Measurements from ENCODE around the gene GIPC3. TPM values are rescaled to one million over a fixed set of nuclear protein-coding genes. Genes with fewer than 3 reads are reported as not detected.
A peak's percentile ranks its signal among the peaks of the same experiment; 100 is the strongest.

Gene GIPC3
- total RNA-seq, 5 donors from 2014 or later (not counting 1 experiment from before 2014, with no cell fraction given) = 1.5 to 4.3 (median 2.7) TPM

GRCh38 chr19:3555653-3556422, 29.4 kb upstream of the GIPC3 start:
- H3K4me3 Mint-ChIP-seq = peak overlapping the region; percentile 89 to 99 (median 98)
- peak overlapping the region; percentile 47 for H3K27ac ChIP-seq (ENCODE audit: low read length)
- CTCF ChIA-PET = interaction anchor here (0.6 to 1.1 kb wide), 3 partner anchors 11 to 33 kb away, joined by 3 to 5 read pairs (median 4); no protein-coding TSS in a partner anchor
- no peaks in the 10 kb centered on the region for H3K36me3 Mint-ChIP-seq
- peak overlapping the region; percentile 68 to 78 for H3K4me3 ChIP-seq (ENCODE audit: control insufficient read depth in 1 of 2, extremely low read depth in 1 of 2, low read length in 1 of 2)
- H3K27me3 ChIP-seq (replicated peaks in 1 of 2; ENCODE audit: control insufficient read depth in 2 of 2, extremely low read depth in 1 of 2, insufficient read depth in 2 of 2, low read length in 1 of 2) = no peaks in the 10 kb centered on the region
- POLR2A ChIA-PET = interaction anchor here in 1 of 2 donors (1.1 kb wide), 1 partner anchor 11 kb away, joined by 3 read pairs; no protein-coding TSS in a partner anchor
- H3K4me1 Mint-ChIP-seq = peaks cover 43 to 50% (median 49%) of the 10 kb centered on the region in 3 donors
- ATAC-seq (replicated peaks in 1 of 4) (no peak), DNase-seq (no peak)
- H3K27ac Mint-ChIP-seq = peak overlapping the region; percentile 97
- WGBS (ENCODE audit: insufficient coverage) = 55% methylated on average over 5 of the region's 15 CpGs
- peaks cover 7 to 69% of the 10 kb centered on the region in 2 experiments for H3K4me1 ChIP-seq (ENCODE audit: control insufficient read depth in 1 of 2, extremely low read depth in 1 of 2, insufficient read depth in 2 of 2, low read length in 2 of 2)
- peaks cover 2% of the 10 kb centered on the region in 2 donors for H3K36me3 ChIP-seq (ENCODE audit: control insufficient read depth in 2 of 2, extremely low read depth in 1 of 2, insufficient read depth in 1 of 2, low read length in 1 of 2)
- H3K27me3 Mint-ChIP-seq = no peaks in the 10 kb centered on the region
- H3K9me3 ChIP-seq = no peaks in the 10 kb centered on the region
- H3K9me3 Mint-ChIP-seq = no peaks in the 10 kb centered on the region

DNA sequence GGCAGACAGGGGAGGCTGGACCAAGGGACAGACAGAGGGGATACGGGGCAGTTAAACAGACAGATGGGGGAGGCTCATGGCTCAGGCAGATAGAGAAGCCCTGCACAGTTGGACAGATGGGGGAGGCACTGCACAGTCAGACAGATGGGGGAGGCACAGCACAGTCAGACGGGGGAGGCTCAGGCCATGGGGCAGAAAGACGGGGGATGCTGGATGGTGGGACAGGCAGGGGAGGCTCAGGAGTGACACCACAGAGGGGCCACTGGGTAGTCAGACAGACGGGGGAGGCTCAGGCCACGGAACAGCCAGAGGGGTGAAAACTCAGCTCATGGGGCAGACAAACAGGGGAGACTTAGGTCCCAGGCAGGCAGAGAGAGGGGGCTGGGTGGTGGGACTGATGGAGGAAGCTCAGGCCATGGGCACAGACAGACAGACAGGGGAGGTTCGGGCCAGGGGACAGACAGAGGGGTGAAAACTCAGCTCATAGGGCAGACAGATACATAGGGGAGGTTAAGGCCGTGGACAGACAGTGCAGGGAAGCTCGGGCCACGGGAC, 28.8 kb upstream of the GIPC3 start:
- H3K27ac ChIP-seq (ENCODE audit: low read length) = peak overlapping the region; percentile 47
- H3K27me3 ChIP-seq (replicated peaks in 1 of 2; ENCODE audit: control insufficient read depth in 2 of 2, extremely low read depth in 1 of 2, insufficient read depth in 2 of 2, low read length in 1 of 2) = no peaks in the 10 kb centered on the region
- ATAC-seq (replicated peaks in 1 of 4) = no peak
- 13% methylated on average over 9 of the region's 9 CpGs for WGBS (ENCODE audit: insufficient coverage)
- CTCF ChIA-PET = interaction anchor here (0.6 to 1.1 kb wide), 5 partner anchors 11 to 1235 kb away, joined by 3 to 5 read pairs (median 4); partner anchors contain the start of gene FEM1A (in 1 of the 2)
- Mint-ChIP-seq H3K27ac (peak overlapping the region; percentile 91 to 97), H3K36me3 (no peaks in the 10 kb centered on the region), H3K4me1 (peaks cover 41 to 49% (median 46%) of the 10 kb centered on the region in 3 donors), H3K9me3 (no peaks in the 10 kb centered on the region), H3K4me3 (peak overlapping the region; percentile 89 to 99 (median 98)), H3K27me3 (no peaks in the 10 kb centered on the region)
- H3K4me1 ChIP-seq (ENCODE audit: control insufficient read depth in 1 of 2, extremely low read depth in 1 of 2, insufficient read depth in 2 of 2, low read length in 2 of 2) = peaks cover 7 to 63% of the 10 kb centered on the region in 2 experiments
- DNase-seq = no peak
- peak overlapping the region; percentile 68 to 78 for H3K4me3 ChIP-seq (ENCODE audit: control insufficient read depth in 1 of 2, extremely low read depth in 1 of 2, low read length in 1 of 2)
- no peaks in the 10 kb centered on the region for H3K36me3 ChIP-seq (ENCODE audit: control insufficient read depth in 2 of 2, extremely low read depth in 1 of 2, insufficient read depth in 1 of 2, low read length in 1 of 2)
- POLR2A ChIA-PET = interaction anchor here in 1 of 2 donors (1.1 kb wide), 1 partner anchor 12 kb away, joined by 3 read pairs; no protein-coding TSS in a partner anchor
- no peaks in the 10 kb centered on the region for H3K9me3 ChIP-seq

- ATAC-seq (replicated peaks in 1 of 4) (peak; percentile 28 to 44 (median 32)), DNase-seq (peak in 29 of 35 experiments; percentile 23 to 74 (median 43))
- peak overlapping the region; percentile 91 to 97 for H3K27ac Mint-ChIP-seq
- H3K27me3 ChIP-seq (replicated peaks in 1 of 2; ENCODE audit: control insufficient read depth in 2 of 2, extremely low read depth in 1 of 2, insufficient read depth in 2 of 2, low read length in 1 of 2) = no peaks in the 10 kb centered on the region
- no peaks in the 10 kb centered on the region for H3K27me3 Mint-ChIP-seq
- peak overlapping the region; percentile 47 for H3K27ac ChIP-seq (ENCODE audit: low read length)
- H3K36me3 Mint-ChIP-seq = no peaks in the 10 kb centered on the region
- POLR2A ChIA-PET = interaction anchor here in 1 of 2 donors (1.1 kb wide), 1 partner anchor 12 kb away, joined by 3 read pairs; no protein-coding TSS in a partner anchor
- 0% methylated on average over 60 of the region's 60 CpGs for WGBS (ENCODE audit: insufficient coverage)
- no peaks in the 10 kb centered on the region for H3K9me3 ChIP-seq
- peaks cover 38 to 44% (median 42%) of the 10 kb centered on the region in 3 donors for H3K4me1 Mint-ChIP-seq
- peaks cover 7 to 58% of the 10 kb centered on the region in 2 experiments for H3K4me1 ChIP-seq (ENCODE audit: control insufficient read depth in 1 of 2, extremely low read depth in 1 of 2, insufficient read depth in 2 of 2, low read length in 2 of 2)
- no peaks in the 10 kb centered on the region for H3K36me3 ChIP-seq (ENCODE audit: control insufficient read depth in 2 of 2, extremely low read depth in 1 of 2, insufficient read depth in 1 of 2, low read length in 1 of 2)
- CTCF ChIA-PET = interaction anchor here (0.6 to 1.1 kb wide), 4 partner anchors 12 to 1234 kb away, joined by 4 to 5 read pairs (median 4); partner anchors contain the start of gene FEM1A (in 1 of the 2)
- peak overlapping the region; percentile 89 to 99 (median 98) for H3K4me3 Mint-ChIP-seq
- H3K4me3 ChIP-seq (ENCODE audit: control insufficient read depth in 1 of 2, extremely low read depth in 1 of 2, low read length in 1 of 2) = peak overlapping the region; percentile 68 to 78
- H3K9me3 Mint-ChIP-seq = no peaks in the 10 kb centered on the region
Observed at GRCh38 chr19:3556978-3557460, 28.3 kb upstream of the GIPC3 start.

- ATAC-seq (replicated peaks in 1 of 4) (peak; percentile 88 to 93 (median 92)), DNase-seq (peak; percentile 79 to 97 (median 91))
- H3K27me3 ChIP-seq (replicated peaks in 1 of 2; ENCODE audit: control insufficient read depth in 2 of 2, extremely low read depth in 1 of 2, insufficient read depth in 2 of 2, low read length in 1 of 2) = no peaks in the 10 kb centered on the region
- H3K36me3 ChIP-seq (ENCODE audit: control insufficient read depth in 2 of 2, extremely low read depth in 1 of 2, insufficient read depth in 1 of 2, low read length in 1 of 2) = no peaks in the 10 kb centered on the region
- peak within 1 kb of the TSS; percentile 57 for H3K27ac ChIP-seq (ENCODE audit: low read length)
- peaks cover 7 to 53% of the 10 kb centered on the region in 2 experiments for H3K4me1 ChIP-seq (ENCODE audit: control insufficient read depth in 1 of 2, extremely low read depth in 1 of 2, insufficient read depth in 2 of 2, low read length in 2 of 2)
- no peaks in the 10 kb centered on the region for H3K9me3 ChIP-seq
- Mint-ChIP-seq H3K36me3 (no peaks in the 10 kb centered on the region), H3K9me3 (no peaks in the 10 kb centered on the region), H3K27ac (peak within 1 kb of the TSS; percentile 91 to 97), H3K4me3 (peak within 1 kb of the TSS; percentile 89 to 99 (median 98)), H3K4me1 (peaks cover 35 to 40% (median 38%) of the 10 kb centered on the region in 3 donors), H3K27me3 (no peaks in the 10 kb centered on the region)
- peak within 1 kb of the TSS; percentile 75 to 78 for H3K4me3 ChIP-seq (ENCODE audit: control insufficient read depth in 1 of 2, extremely low read depth in 1 of 2, low read length in 1 of 2)
- CTCF ChIA-PET = interaction anchor here in 1 of 2 donors (0.6 to 1.1 kb wide), 2 partner anchors 13 to 417 kb away, joined by 4 read pairs; no protein-coding TSS in a partner anchor
- POLR2A ChIA-PET = no interaction called here
- WGBS (ENCODE audit: insufficient coverage) = under 1% methylated on average over 48 of the region's 81 CpGs
Observed at GRCh38 chr19:3557461-3558248, 27.6 kb upstream of the GIPC3 start, which contains the start of gene MFSD12. MFSD12 (minus strand) TSS chr19:3557586; CDS start chr19:3557403, 183 bp downstream.

DNA sequence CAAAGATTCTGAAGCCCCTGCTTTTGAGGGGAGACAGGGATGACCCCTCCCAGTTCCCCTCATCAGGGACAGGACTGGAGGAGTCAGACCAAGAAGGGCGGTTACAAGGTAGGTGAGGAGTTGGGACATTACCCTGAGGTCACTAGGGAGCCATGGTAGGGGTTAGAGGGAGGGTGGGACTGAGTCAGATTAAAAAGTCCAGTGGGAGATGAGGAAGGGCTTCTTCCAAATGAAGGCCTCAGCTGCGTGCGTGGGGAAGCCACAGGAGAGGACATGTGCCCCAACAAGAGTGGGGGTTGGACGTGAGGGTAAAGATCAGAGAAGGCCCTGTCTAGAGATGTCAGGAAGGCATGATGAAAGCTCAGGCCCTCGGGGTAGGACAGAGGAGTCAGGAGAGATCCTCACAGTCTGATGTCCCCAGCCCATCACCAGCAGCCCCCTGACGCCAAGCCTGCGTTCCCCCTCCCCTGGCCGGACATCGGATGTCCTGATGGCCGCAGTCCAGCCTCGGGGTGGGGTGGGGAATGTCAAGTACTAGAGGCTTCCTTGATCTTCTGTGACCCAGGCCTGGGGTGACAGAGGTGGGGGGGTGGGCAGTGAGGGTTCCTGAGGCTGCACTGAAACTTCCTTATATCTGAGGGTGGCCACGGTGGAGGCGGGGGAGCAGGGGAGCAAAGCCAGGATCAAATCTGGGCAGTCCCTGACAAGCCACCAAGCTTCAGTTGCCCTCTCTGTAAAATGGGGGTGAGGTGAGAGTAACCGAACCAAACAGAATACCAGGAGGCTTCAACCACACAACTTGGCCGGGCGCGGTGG, 21.4 kb upstream of the GIPC3 start:
- no peaks in the 10 kb centered on the region for H3K36me3 ChIP-seq (ENCODE audit: control insufficient read depth in 2 of 2, extremely low read depth in 1 of 2, insufficient read depth in 1 of 2, low read length in 1 of 2)
- no peaks in the 10 kb centered on the region for H3K9me3 Mint-ChIP-seq
- H3K27ac ChIP-seq (ENCODE audit: low read length) = no peak overlapping the region
- no peaks in the 10 kb centered on the region for H3K4me1 ChIP-seq (ENCODE audit: control insufficient read depth in 1 of 2, extremely low read depth in 1 of 2, insufficient read depth in 2 of 2, low read length in 2 of 2)
- no peak overlapping the region for H3K27ac Mint-ChIP-seq
- H3K27me3 Mint-ChIP-seq = no peaks in the 10 kb centered on the region
- no peaks in the 10 kb centered on the region for H3K4me1 Mint-ChIP-seq
- CTCF ChIA-PET = no interaction called here
- POLR2A ChIA-PET = no interaction called here
- H3K9me3 ChIP-seq = no peaks in the 10 kb centered on the region
- DNase-seq (no peak), ATAC-seq (replicated peaks in 1 of 4) (no peak)
- H3K36me3 Mint-ChIP-seq = no peaks in the 10 kb centered on the region
- H3K4me3 Mint-ChIP-seq = no peak overlapping the region
- 80% methylated on average over 4 of the region's 17 CpGs for WGBS (ENCODE audit: insufficient coverage)
- no peaks in the 10 kb centered on the region for H3K27me3 ChIP-seq (replicated peaks in 1 of 2; ENCODE audit: control insufficient read depth in 2 of 2, extremely low read depth in 1 of 2, insufficient read depth in 2 of 2, low read length in 1 of 2)
- H3K4me3 ChIP-seq (ENCODE audit: control insufficient read depth in 1 of 2, extremely low read depth in 1 of 2, low read length in 1 of 2) = no peak overlapping the region

Data from T-cell (primary cell).